ENCODE data around the gene NRIP3.
"Not testable (repeated sequence)": the region's sequence is repeated elsewhere in the genome, so short reads cannot be mapped to it uniquely, and the experiment has no call there.

The NRIP3 gene

DNA sequence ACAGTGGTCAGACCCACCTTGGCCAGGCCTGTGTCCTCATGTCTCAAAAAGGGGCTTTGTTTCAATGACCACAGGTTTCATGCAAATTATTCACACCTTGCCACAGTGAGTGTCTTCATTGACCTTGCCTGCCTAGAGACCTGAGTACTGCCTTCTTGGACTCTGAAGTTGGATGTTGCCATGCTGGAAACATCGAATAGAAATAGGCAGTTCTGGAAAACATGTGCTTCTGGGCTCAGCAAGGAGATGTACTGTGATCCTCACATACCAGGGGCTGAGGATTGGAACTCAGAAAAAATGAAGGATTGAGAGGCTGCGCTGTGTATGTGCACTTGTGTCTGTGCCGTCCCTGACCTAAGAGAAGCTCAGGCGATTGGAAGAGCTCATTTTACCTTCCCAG, 9.6 kb upstream of the NRIP3 start:
- ChIA-PET POLR2A (ENCODE audit: low non-redundant PET) (no interaction called here), CTCF (interaction anchor here (0.6 to 0.7 kb wide), 2 partner anchors 30 to 709 kb away, joined by 3 to 7 read pairs; no protein-coding TSS in a partner anchor)
- DNase-seq (ENCODE audit: low spot score), result no peak
- TF ChIP-seq CTCF (conservative IDR thresholded peaks at IDR 0.05; ENCODE audit: low read depth), result no peak
- no peak overlapping the region for H3K27ac ChIP-seq

- DNase-seq (ENCODE audit: low spot score); CTCF ChIA-PET; POLR2A ChIA-PET (ENCODE audit: low non-redundant PET); H3K27ac ChIP-seq: not testable (repeated sequence)
Measured at GRCh38 chr11:9009538-9009937, 5.7 kb upstream of the NRIP3 start.

- CTCF ChIA-PET, result no interaction called here
- no peak for TF ChIP-seq CTCF (conservative IDR thresholded peaks at IDR 0.05; ENCODE audit: low read depth)
- no peak for DNase-seq (ENCODE audit: low spot score)
- POLR2A ChIA-PET (ENCODE audit: low non-redundant PET), result no interaction called here
- no peak overlapping the region for H3K27ac ChIP-seq
Measured at GRCh38 chr11:9008661-9009060, 4.9 kb upstream of the NRIP3 start.

DNA sequence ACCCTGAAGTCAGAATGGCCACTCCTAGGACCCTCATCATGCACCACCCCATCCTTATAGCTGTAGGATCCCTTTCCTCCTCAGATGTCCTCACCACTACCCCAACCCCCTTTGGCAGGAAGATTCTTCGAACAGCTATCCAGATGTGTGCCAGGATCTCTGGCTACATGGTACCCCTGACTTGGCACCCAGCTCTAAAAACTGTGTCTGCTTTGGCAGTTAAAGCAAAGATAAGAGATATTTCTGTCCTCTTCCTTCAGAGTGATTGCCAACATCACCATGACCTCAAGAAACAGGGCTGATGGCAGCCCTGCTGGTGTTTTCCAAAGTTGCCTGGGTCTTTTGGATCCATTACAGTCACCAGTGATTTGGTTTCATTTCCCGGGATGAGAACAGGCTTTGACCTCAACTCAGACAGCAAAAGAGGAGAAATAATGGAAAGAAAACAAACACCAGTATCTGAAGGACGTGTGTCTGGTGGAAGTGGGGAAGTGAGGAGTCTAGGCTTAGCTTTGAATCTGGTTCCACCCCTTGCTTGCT, 4.3 kb upstream of the NRIP3 start:
- DNase-seq (ENCODE audit: low spot score), result no peak
- no peak overlapping the region for H3K27ac ChIP-seq
- POLR2A ChIA-PET (ENCODE audit: low non-redundant PET), result no interaction called here
- CTCF ChIA-PET, result no interaction called here
- TF ChIP-seq CTCF (conservative IDR thresholded peaks at IDR 0.05; ENCODE audit: low read depth), result no peak

- DNase-seq (ENCODE audit: low spot score), result no peak
- ChIA-PET POLR2A (ENCODE audit: low non-redundant PET) (no interaction called here), CTCF (interaction anchor here (0.6 to 0.9 kb wide), 2 partner anchors 10 to 43 kb away, joined by 3 read pairs; no protein-coding TSS in a partner anchor)
Measured at GRCh38 chr11:9005087-9005486, 1.3 kb upstream of the NRIP3 start.

DNA sequence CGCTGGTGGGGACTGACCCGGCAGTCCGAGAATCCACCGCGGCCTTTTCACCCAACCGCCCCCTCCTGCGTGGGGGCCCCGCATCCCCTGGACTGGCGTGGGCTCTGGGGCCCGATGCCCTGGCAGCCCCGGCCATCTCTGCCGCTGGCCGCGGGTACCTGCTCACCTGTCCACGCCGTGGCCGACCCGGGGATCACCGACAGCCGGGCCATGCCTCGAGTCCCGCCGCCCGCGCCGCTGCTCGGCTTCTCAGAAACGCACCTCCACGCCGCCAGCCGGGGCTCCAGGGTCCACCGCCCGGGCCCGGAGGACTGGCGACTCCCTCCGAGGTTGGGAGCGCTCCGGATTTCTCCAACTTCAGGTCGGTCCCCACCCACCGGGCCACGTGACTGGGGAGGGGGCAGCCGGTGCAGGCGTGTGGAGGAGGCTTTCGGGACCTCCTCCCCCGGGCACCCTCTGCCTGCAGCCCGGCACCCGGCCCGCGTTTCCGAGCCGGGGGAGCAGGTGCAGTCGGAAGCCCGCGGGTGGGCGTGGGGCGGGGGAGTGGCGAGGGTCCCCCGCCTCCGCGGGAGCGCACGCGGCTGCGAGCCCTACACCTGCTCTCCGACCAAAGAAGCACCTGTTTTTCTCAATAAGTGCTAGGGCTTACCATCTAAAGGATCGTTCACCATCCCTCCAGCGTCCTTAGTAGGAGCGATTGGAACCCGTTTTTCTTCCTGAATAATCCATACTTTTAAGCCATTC, 554 bp upstream of the NRIP3 start:
- no peak for DNase-seq (ENCODE audit: low spot score)
- no peak overlapping the region for H3K27ac ChIP-seq
- ChIA-PET POLR2A (ENCODE audit: low non-redundant PET) (no interaction called here), CTCF (interaction anchor here (0.6 to 0.9 kb wide), 3 partner anchors 44 to 502 kb away, joined by 3 to 4 read pairs (median 3); partner anchors contain the start of gene ZNF143)
- no peak for TF ChIP-seq CTCF (conservative IDR thresholded peaks at IDR 0.05; ENCODE audit: low read depth)

More at GRCh38 chr11:9005087-9005486, 1.3 kb upstream of the NRIP3 start:
- TF ChIP-seq CTCF (conservative IDR thresholded peaks at IDR 0.05; ENCODE audit: low read depth), result no peak
- no peak overlapping the region for H3K27ac ChIP-seq

DNA sequence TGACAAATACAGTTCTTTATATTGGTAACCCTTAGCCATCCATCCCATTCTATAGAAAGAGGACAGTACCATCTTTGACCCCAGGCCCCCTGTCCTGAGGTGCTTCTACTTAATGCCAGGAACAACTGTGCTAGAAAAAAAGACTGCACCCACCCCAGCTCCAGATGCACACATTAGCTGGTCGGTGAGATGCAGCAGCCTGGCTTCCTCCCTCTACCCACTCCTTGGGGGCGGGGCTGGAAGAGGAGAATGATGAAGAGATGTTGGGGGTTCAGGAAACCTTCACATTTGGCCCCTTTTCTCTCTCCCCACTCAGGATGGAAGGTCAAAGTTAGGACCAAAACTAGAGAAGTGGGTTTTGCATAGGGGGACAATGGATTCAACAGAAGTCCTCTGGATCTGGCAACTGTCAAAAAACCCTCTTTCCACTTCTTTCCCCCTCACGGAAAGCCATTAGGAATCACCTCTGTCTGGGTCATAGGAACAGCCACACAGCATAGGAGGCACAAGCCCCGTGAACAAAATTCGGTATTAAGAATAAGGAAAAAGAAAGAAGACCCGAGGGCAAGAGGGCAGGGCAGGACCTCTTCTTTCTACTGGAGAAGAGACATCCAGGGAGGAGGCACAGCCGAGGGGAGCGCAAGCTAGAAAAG, 755 bp downstream of the NRIP3 start:
- POLR2A ChIA-PET (ENCODE audit: low non-redundant PET), result no interaction called here
- no peak for TF ChIP-seq CTCF (conservative IDR thresholded peaks at IDR 0.05; ENCODE audit: low read depth)
- DNase-seq (ENCODE audit: low spot score), result no peak
- no peak overlapping the region for H3K27ac ChIP-seq
- CTCF ChIA-PET, result interaction anchor here (0.8 to 0.9 kb wide), 2 partner anchors 13 to 503 kb away, joined by 4 read pairs; no protein-coding TSS in a partner anchor

All from RWPE1 (cell line).